Measurements from ENCODE around the gene TTC39C. TPM values are rescaled to one million over a fixed set of nuclear protein-coding genes. Genes with fewer than 3 reads are reported as not detected.
"Not testable (repeated sequence)": the region's sequence is repeated elsewhere in the genome, so short reads cannot be mapped to it uniquely, and the experiment has no call there.

The TTC39C gene
- total RNA-seq, 1 donor from 2014 or later: 7.3 TPM

GRCh38 chr18:24127735-24128134, 113.2 kb downstream of the TTC39C start:
- no peak for DNase-seq (ENCODE audit: low read depth, low spot score)

- no peak for DNase-seq (ENCODE audit: low read depth, low spot score)
These were observed 114.1 kb downstream of the TTC39C start for GRCh38 chr18:24128700-24129099.

GRCh38 chr18:24130494-24130893, 115.9 kb downstream of the TTC39C start:
- no peak for DNase-seq (ENCODE audit: low read depth, low spot score)

- no peak for DNase-seq (ENCODE audit: low read depth, low spot score)
These were observed 122.4 kb downstream of the TTC39C start for GRCh38 chr18:24136967-24137373.

GRCh38 chr18:24138409-24138788, 123.8 kb downstream of the TTC39C start:
- no peak for DNase-seq (ENCODE audit: low read depth, low spot score)

GRCh38 chr18:24138789-24139616, 124.4 kb downstream of the TTC39C start, which contains the start of gene CABYR:
TSS of gene CABYR (plus strand) at chr18:24139062. CDS start at chr18:24143115, 4,053 bp downstream.
- peak; percentile 36 for DNase-seq (ENCODE audit: low read depth, low spot score)

- no peak for DNase-seq (ENCODE audit: low read depth, low spot score)
These were observed 126.1 kb downstream of the TTC39C start for GRCh38 chr18:24140697-24141096.

- DNase-seq (ENCODE audit: low read depth, low spot score): no peak
These were observed 127.8 kb downstream of the TTC39C start for GRCh38 chr18:24142376-24142775.

GRCh38 chr18:24149591-24149990, 135.0 kb downstream of the TTC39C start:
- DNase-seq (ENCODE audit: low read depth, low spot score): not testable (repeated sequence)

GRCh38 chr18:24153397-24153796, 138.8 kb downstream of the TTC39C start:
- DNase-seq (ENCODE audit: low read depth, low spot score): no peak

GRCh38 chr18:24157855-24158254, 143.3 kb downstream of the TTC39C start:
- no peak for DNase-seq (ENCODE audit: low read depth, low spot score)

- DNase-seq (ENCODE audit: low read depth, low spot score): no peak
These were observed 145.5 kb downstream of the TTC39C start for GRCh38 chr18:24160086-24160485.

GRCh38 chr18:24161304-24161703, 146.8 kb downstream of the TTC39C start:
- DNase-seq (ENCODE audit: low read depth, low spot score): no peak

GRCh38 chr18:24168496-24168895, 153.9 kb downstream of the TTC39C start:
- no peak for DNase-seq (ENCODE audit: low read depth, low spot score)

- DNase-seq (ENCODE audit: low read depth, low spot score): no peak
These were observed 155.8 kb downstream of the TTC39C start for GRCh38 chr18:24170360-24170759.

- DNase-seq (ENCODE audit: low read depth, low spot score): no peak
These were observed 159.4 kb downstream of the TTC39C start for GRCh38 chr18:24173997-24174396.

- peak; percentile 4 for DNase-seq (ENCODE audit: low read depth, low spot score)
These were observed 162.3 kb downstream of the TTC39C start for GRCh38 chr18:24176727-24177416.

GRCh38 chr18:24177499-24178133, 163.1 kb downstream of the TTC39C start:
- no peak for DNase-seq (ENCODE audit: low read depth, low spot score)

- DNase-seq (ENCODE audit: low read depth, low spot score): no peak
These were observed 165.5 kb downstream of the TTC39C start for GRCh38 chr18:24180048-24180447.

GRCh38 chr18:24181806-24182205, 167.3 kb downstream of the TTC39C start:
- no peak for DNase-seq (ENCODE audit: low read depth, low spot score)
